Cerebellar nuclear complex (tissue), 1 donor: ENCODE results near the gene CNN1.

ENCODE experiments used
- DNase-seq, 2 experiments: peaks; one replicate each; lab custom pipeline; 2025; lab: John Stamatoyannopoulos, UW

The CNN1 gene

GRCh38 chr19:11534538-11534937 lies 4.1 kb upstream of the CNN1 start:
- DNase-seq, result no peak

- DNase-seq, result no peak
These were observed 3.7 kb upstream of the CNN1 start for GRCh38 chr19:11534948-11535347.

GRCh38 chr19:11535792-11536595 lies 2.7 kb upstream of the CNN1 start:
- peak in 1 of 2 experiments; percentile 66 for DNase-seq

GRCh38 chr19:11539495-11540365 lies 1.1 kb downstream of the CNN1 start:
- DNase-seq, result no peak

GRCh38 chr19:11540645-11541044 lies 2.0 kb downstream of the CNN1 start:
- DNase-seq, result no peak

GRCh38 chr19:11541238-11541637 lies 2.6 kb downstream of the CNN1 start:
- no peak for DNase-seq

GRCh38 chr19:11547929-11548700 lies 9.5 kb downstream of the CNN1 start:
- DNase-seq, result no peak

GRCh38 chr19:11549386-11549953 lies 10.8 kb downstream of the CNN1 start:
- no peak for DNase-seq

GRCh38 chr19:11550265-11550664 lies 11.6 kb downstream of the CNN1 start:
- DNase-seq, result no peak

GRCh38 chr19:11551603-11552235 lies 13.1 kb downstream of the CNN1 start:
- DNase-seq, result no peak

GRCh38 chr19:11552666-11553372 lies 14.2 kb downstream of the CNN1 start:
- DNase-seq, result no peak

- DNase-seq, result no peak
These were observed 15.5 kb downstream of the CNN1 start for GRCh38 chr19:11554160-11554559.

GRCh38 chr19:11555246-11555645 lies 16.6 kb downstream of the CNN1 start:
- no peak for DNase-seq

- no peak for DNase-seq
These were observed 18.2 kb downstream of the CNN1 start for GRCh38 chr19:11556634-11557420.

- peak; percentile 83 to 98 for DNase-seq
These were observed 20.5 kb downstream of the CNN1 start, which contains the start of gene ELOF1 for GRCh38 chr19:11558881-11559828. Gene ELOF1 (minus strand): TSS chr19:11559230. CDS start chr19:11554347, 4,883 bp downstream.

GRCh38 chr19:11560404-11561051 lies 21.9 kb downstream of the CNN1 start:
- DNase-seq, result peak in 1 of 2 experiments; percentile 9

GRCh38 chr19:11563532-11563931 lies 24.9 kb downstream of the CNN1 start:
- no peak for DNase-seq
